Peyer's patch (tissue), 4 donors: Measurements from ENCODE around the gene RAVER1. TPM values are rescaled to one million over a fixed set of nuclear protein-coding genes. Genes with fewer than 3 reads are reported as not detected.

ENCODE experiments used
- DNase-seq, 3 donors: peaks; one replicate each; pipeline ENCODE4 v3.0.0-alpha.2; 2017 to 2019
- H3K27ac ChIP-seq, 4 donors: fragments of 200-600 bp; sonication (generic); one replicate each; pipeline ENCODE4 v1.5.1; 2016 to 2019
- H3K27me3 ChIP-seq, 2 donors: fragments of 200-600 bp; sonication (generic); one replicate each; pipeline ENCODE4 v1.5.1; 2019
- H3K36me3 ChIP-seq, 3 donors: fragments of 200-600 bp; sonication (generic); one replicate each; pipeline ENCODE4 v1.5.1; 2016 to 2019
- H3K4me1 ChIP-seq, 4 donors: fragments of 200-600 bp; sonication (generic); one replicate each; pipeline ENCODE4 v1.5.1; 2016 to 2019
- H3K4me3 ChIP-seq, 4 donors: fragments of 200-600 bp; sonication (generic); 1 replicate in 3 of 4; 2 replicates in 1 of 4; pipeline ENCODE4 v1.5.1; 2016 to 2019; ENCODE audit warnings: mild to moderate bottlenecking in 1 of 4
- H3K9me3 ChIP-seq, 4 donors: fragments of 200-600 bp; sonication (generic); one replicate each; pipeline ENCODE4 v1.5.1; 2016 to 2019; ENCODE audit warnings: mild to moderate bottlenecking in 1 of 4
- POLR2A ChIP-seq, 2 donors: fragments of 450-650 bp; IDR thresholded peaks; one replicate each; pipeline ENCODE4 v1.5.1; 2017; ENCODE audit warnings: antibody characterized with exemption in 2 of 2, mild to moderate bottlenecking in 2 of 2, moderate library complexity in 2 of 2
- total RNA-seq, 4 donors: library from RNA; depleted of rRNA; stranded (reverse); fragments of >200 nt; gene quantifications; one replicate each; pipeline ENCODE4 v1.1.0, GENCODE V29; 2016
- TF ChIP-seq, protein P1 (sequence below), 6 experiments: fragments of 450-650 bp in 4 of 6; fragments of 200-600 bp in 2 of 6; sonication (generic) in 1 of 6; IDR thresholded peaks; one replicate each; pipeline ENCODE4 v1.5.1; 2017 to 2019; ENCODE audit warnings: antibody characterized with exemption in 6 of 6, mild to moderate bottlenecking in 3 of 6, moderate library complexity in 1 of 6

Gene RAVER1
- total RNA-seq, 4 donors from 2014 or later: 42.1 to 66.5 (median 55.8) TPM

DNA sequence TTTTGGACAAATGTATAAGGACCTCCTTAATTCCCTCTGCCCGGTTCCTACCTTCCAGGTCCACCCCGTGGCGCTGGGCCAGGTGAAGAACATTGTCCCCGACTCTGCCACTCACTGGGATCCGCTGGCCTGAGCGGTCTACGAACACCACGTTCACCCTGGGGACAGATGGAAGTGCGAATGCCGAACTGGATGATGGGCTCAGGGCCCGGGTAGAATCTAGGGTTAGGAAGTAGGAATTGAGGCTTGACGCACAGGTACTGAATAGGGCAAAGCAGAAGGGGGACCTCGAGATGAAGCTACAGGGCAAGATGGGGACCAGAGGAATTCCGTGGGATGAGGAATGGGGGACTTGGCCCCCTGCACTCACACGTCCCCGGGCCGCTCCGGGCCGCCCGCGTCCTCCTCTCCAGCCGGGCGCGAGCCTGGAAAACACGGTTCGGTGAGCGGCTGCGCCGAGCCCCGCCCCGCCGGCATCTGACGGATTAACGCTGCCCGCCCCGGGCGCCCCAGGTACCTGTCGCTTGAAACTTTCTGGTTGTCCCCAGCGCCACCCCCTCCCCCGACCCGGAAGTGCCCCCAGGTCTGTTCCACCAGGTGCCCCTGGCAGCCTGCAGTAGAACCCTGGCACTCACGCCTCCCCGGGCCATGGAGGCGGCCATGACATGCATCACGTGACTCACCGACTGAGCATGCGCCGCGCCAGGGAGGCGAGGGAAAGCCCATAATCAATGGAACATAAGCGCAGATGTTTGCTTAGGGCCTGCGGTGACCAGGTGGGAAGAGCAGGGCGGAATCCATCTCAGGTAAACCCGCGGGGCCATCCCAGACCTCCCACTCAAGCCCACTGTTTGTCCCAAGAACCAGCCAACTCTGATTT is 17.8 kb downstream of the RAVER1 start, which contains the start of gene FDX2:
TSS of gene FDX2 (minus strand) at position 681 of the 880 bp plus-strand sequence. CDS start at position 662, 19 bp downstream.
- DNase-seq: peak; percentile 89 to 94 (median 93)
- no peaks in the 10 kb centered on the region for H3K9me3 ChIP-seq
- peaks cover 0 to 37% (median 0%) of the 10 kb centered on the region in 3 donors for H3K36me3 ChIP-seq
- TF ChIP-seq, protein P1, sequence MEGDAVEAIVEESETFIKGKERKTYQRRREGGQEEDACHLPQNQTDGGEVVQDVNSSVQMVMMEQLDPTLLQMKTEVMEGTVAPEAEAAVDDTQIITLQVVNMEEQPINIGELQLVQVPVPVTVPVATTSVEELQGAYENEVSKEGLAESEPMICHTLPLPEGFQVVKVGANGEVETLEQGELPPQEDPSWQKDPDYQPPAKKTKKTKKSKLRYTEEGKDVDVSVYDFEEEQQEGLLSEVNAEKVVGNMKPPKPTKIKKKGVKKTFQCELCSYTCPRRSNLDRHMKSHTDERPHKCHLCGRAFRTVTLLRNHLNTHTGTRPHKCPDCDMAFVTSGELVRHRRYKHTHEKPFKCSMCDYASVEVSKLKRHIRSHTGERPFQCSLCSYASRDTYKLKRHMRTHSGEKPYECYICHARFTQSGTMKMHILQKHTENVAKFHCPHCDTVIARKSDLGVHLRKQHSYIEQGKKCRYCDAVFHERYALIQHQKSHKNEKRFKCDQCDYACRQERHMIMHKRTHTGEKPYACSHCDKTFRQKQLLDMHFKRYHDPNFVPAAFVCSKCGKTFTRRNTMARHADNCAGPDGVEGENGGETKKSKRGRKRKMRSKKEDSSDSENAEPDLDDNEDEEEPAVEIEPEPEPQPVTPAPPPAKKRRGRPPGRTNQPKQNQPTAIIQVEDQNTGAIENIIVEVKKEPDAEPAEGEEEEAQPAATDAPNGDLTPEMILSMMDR (IDR thresholded peaks at IDR 0.05): no peak
- no peak for TF ChIP-seq POLR2A (IDR thresholded peaks at IDR 0.05)
- no peaks in the 10 kb centered on the region for H3K27me3 ChIP-seq
- H3K4me3 ChIP-seq: peak within 1 kb of the TSS; percentile 54 to 93 (median 82)
- H3K4me1 ChIP-seq: peaks cover 4 to 18% (median 5%) of the 10 kb centered on the region in 4 donors
- H3K27ac ChIP-seq: peak within 1 kb of the TSS; percentile 16 to 80 (median 35)

DNA sequence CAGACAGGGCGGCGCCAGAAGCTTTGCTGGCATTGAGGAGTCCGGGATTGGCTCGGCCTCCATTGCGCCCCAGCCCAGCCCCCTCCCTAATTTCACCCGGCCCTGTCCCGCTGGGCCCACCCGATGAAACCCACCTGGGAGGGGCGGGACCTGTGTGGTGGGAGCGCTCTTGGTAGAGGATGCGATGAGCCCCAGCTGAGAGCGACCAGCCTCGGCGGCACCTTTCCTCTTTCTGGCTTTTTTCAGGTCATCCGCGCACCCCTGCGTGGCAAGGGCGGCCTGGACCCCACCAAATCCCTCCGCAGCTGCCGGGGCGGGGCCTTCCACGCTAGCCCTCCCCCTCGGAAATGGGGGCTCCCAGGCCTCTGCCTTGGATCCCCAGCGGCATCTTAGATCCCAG is 23.9 kb downstream of the RAVER1 start, which contains the start of gene ZGLP1:
TSS of gene ZGLP1 (minus strand) at position 393 of the 400 bp plus-strand sequence.
- Histone ChIP-seq H3K4me3 (no peak within 1 kb of the TSS), H3K4me1 (peaks cover 0 to 2% (median 0%) of the 10 kb centered on the region in 4 donors), H3K27ac (no peak within 1 kb of the TSS), H3K9me3 (no peaks in the 10 kb centered on the region), H3K36me3 (no peaks in the 10 kb centered on the region), H3K27me3 (no peaks in the 10 kb centered on the region)
- DNase-seq: no peak
- TF ChIP-seq POLR2A (IDR thresholded peaks at IDR 0.05): no peak
- TF ChIP-seq, protein P1 (IDR thresholded peaks at IDR 0.05): no peak

DNA sequence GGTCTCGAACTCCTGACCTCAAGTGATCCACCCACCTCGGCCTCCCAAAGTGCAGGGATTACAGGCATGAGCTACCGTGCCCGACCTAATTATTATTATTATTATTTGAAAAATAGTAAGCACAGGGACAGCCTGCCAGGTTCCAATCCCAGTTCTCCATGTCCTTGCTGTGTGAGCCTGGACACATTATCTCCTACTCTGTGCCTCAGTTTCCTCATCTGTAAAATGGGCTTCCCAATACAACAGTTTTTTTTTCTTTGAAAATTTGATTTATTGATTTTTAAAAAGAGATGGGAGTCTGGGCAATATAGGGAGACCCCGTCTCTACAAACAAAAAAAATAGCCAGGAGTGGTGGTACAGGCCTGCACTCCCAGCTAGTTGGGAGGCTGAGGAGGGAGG is 27.0 kb downstream of the RAVER1 start:
- no peak for DNase-seq
- Histone ChIP-seq H3K36me3 (no peaks in the 10 kb centered on the region), H3K9me3 (no peaks in the 10 kb centered on the region), H3K4me3 (no peak overlapping the region), H3K27ac (no peak overlapping the region), H3K27me3 (no peaks in the 10 kb centered on the region), H3K4me1 (no peaks in the 10 kb centered on the region)
- no peak for TF ChIP-seq POLR2A (IDR thresholded peaks at IDR 0.05)
- TF ChIP-seq, protein P1 (IDR thresholded peaks at IDR 0.05): no peak

DNA sequence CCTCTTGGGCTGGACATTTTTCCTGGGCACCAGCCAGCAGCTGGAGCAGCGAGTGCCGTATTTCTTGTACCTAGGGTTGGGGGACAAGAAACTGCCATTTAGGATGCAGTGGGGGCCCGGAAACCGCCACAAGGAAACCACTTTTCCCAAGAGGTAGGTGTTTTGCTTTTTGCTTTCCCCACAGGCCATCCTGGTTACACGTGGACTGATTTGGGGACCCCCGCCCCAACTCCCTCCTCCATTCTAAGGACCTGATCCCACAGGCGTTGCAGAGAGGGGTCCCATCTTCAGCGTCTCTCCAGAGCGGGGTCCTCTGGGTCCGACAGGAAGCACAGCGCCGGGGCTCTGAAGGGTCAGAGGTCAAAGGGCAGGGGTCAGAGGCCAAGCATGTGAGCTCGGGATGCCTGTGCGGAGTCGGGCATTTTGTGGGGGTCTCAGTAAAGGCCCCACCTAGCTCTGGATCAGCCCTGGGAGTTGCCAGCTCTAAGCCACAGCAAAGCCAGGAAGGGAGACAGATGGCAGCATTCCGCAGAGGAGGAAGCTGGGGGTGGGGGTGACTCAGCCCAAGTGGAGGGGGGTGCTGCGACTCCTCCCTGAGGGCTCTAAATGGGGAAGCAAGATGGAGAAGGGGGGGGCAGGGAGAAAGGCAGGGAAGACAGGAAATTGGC is 28.1 kb downstream of the RAVER1 start:
- Histone ChIP-seq H3K36me3 (no peaks in the 10 kb centered on the region), H3K4me1 (no peaks in the 10 kb centered on the region), H3K27me3 (no peaks in the 10 kb centered on the region), H3K27ac (no peak overlapping the region), H3K4me3 (no peak overlapping the region), H3K9me3 (no peaks in the 10 kb centered on the region)
- TF ChIP-seq POLR2A (IDR thresholded peaks at IDR 0.05): no peak
- TF ChIP-seq, protein P1 (IDR thresholded peaks at IDR 0.05): no peak
- DNase-seq: no peak

DNA sequence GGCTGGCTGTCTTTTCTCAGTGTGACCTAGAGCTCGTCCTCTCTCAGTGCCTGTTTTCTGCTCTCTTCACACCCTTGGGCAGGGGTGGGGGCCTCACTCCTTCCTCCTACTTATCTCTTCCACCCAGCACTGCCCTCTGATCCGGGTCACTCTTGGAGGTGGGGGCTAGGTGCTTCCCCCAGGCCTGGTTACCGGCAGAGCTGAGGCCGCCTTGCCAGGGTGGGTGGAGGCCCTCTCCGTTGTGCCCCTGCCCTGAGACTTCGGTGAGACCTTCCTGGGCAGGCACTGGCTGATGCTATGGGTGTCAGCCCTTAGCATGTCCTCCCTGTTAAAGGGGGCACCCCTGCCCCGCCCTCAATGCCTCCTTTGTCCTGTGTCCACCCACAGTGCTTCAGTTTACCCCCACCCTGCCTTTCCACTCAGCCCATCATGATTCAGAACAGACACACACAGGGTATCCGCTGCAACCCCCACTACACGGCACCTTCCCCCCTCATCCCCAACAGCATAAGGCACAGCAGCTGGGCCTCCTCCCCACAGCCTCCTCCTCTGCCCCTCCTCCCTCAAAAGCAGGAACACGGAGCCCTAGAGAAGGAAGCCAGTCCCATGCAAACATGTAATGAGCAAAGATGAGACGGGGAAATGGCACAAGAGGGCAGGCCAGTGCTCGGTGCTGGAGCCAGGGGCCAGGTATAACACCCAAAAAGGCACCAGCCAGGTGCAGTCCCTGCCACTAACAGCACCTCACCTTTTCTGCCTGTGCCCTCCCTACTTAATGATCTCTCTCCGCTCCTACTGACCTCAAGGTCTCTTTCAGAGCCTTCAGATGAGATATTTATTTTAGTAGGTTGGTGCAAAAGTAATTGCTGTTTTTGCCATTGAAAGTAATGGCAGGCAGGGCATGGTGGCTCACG is 33.5 kb downstream of the RAVER1 start:
- no peak for TF ChIP-seq POLR2A (IDR thresholded peaks at IDR 0.05)
- TF ChIP-seq, protein P1 (IDR thresholded peaks at IDR 0.05): no peak
- no peaks in the 10 kb centered on the region for H3K9me3 ChIP-seq

More for the DNA sequence above, 33.5 kb downstream of the RAVER1 start:
- Histone ChIP-seq H3K27ac (no peak overlapping the region), H3K36me3 (no peaks in the 10 kb centered on the region), H3K27me3 (peaks cover 0 to 12% of the 10 kb centered on the region in 2 donors), H3K4me1 (peaks cover 0 to 15% (median 13%) of the 10 kb centered on the region in 4 donors), H3K4me3 (no peak overlapping the region)
- no peak for DNase-seq
